ENCODE results near the gene CRHR2. TPM values are rescaled to one million over a fixed set of nuclear protein-coding genes. Genes with fewer than 3 reads are reported as not detected.

Gene CRHR2
- total and polyA plus RNA-seq, 2 experiments from 2014 or later: 0.14 to 1.4 TPM

DNA sequence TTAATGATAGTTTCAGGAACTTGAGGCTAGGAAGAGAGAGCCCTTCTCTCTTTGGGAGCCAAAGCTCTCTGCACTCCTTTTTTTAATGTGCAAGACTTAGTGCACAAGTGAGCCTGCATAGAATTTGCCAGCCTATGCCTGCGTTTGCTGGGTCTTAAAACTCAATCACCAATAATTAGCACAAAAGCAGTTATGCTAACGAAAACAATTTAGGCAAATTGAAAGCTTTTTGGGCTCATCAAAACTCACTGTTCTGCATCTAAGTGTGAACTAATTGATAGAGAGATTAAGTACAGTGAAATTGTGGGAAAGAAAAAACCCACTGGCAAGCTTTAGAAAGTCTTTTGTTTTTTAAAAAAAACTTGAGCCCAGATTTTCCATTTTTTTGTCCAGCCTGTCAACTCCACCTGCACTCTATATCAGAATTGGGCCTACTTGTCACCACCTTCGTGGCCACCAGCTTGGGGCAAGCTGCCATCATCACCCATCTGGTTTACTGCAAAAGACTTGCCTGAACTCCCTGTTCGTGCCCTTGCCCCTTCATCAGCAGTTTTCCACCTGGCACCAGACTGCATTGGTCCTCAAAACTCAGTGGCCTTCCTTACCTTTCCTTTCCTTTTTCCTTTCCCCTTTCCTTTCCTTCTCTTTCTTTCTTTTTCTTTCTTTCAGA lies 37.8 kb downstream of the CRHR2 start:
- ATAC-seq (no peak), DNase-seq (ENCODE audit: low spot score) (no peak)
- no peak for TF ChIP-seq JUNB (IDR thresholded peaks at IDR 0.05; ENCODE audit: unreplicated experiment)
- TF ChIP-seq POLR2AphosphoS5 (IDR thresholded peaks at IDR 0.05; ENCODE audit: low read depth): no peak
- TF ChIP-seq NANOG (IDR thresholded peaks at IDR 0.05; ENCODE audit: borderline replicate concordance): no peak
- no peak for TF ChIP-seq STAT1 (IDR thresholded peaks at IDR 0.05; ENCODE audit: unreplicated experiment)
- no peak for TF ChIP-seq CREB1 (CRISPR knock-in tag; IDR thresholded peaks at IDR 0.05; ENCODE audit: low read depth)
- TF ChIP-seq EZH2 (IDR thresholded peaks at IDR 0.05; ENCODE audit: low read depth, unreplicated experiment): no peak
- TF ChIP-seq, protein P1, sequence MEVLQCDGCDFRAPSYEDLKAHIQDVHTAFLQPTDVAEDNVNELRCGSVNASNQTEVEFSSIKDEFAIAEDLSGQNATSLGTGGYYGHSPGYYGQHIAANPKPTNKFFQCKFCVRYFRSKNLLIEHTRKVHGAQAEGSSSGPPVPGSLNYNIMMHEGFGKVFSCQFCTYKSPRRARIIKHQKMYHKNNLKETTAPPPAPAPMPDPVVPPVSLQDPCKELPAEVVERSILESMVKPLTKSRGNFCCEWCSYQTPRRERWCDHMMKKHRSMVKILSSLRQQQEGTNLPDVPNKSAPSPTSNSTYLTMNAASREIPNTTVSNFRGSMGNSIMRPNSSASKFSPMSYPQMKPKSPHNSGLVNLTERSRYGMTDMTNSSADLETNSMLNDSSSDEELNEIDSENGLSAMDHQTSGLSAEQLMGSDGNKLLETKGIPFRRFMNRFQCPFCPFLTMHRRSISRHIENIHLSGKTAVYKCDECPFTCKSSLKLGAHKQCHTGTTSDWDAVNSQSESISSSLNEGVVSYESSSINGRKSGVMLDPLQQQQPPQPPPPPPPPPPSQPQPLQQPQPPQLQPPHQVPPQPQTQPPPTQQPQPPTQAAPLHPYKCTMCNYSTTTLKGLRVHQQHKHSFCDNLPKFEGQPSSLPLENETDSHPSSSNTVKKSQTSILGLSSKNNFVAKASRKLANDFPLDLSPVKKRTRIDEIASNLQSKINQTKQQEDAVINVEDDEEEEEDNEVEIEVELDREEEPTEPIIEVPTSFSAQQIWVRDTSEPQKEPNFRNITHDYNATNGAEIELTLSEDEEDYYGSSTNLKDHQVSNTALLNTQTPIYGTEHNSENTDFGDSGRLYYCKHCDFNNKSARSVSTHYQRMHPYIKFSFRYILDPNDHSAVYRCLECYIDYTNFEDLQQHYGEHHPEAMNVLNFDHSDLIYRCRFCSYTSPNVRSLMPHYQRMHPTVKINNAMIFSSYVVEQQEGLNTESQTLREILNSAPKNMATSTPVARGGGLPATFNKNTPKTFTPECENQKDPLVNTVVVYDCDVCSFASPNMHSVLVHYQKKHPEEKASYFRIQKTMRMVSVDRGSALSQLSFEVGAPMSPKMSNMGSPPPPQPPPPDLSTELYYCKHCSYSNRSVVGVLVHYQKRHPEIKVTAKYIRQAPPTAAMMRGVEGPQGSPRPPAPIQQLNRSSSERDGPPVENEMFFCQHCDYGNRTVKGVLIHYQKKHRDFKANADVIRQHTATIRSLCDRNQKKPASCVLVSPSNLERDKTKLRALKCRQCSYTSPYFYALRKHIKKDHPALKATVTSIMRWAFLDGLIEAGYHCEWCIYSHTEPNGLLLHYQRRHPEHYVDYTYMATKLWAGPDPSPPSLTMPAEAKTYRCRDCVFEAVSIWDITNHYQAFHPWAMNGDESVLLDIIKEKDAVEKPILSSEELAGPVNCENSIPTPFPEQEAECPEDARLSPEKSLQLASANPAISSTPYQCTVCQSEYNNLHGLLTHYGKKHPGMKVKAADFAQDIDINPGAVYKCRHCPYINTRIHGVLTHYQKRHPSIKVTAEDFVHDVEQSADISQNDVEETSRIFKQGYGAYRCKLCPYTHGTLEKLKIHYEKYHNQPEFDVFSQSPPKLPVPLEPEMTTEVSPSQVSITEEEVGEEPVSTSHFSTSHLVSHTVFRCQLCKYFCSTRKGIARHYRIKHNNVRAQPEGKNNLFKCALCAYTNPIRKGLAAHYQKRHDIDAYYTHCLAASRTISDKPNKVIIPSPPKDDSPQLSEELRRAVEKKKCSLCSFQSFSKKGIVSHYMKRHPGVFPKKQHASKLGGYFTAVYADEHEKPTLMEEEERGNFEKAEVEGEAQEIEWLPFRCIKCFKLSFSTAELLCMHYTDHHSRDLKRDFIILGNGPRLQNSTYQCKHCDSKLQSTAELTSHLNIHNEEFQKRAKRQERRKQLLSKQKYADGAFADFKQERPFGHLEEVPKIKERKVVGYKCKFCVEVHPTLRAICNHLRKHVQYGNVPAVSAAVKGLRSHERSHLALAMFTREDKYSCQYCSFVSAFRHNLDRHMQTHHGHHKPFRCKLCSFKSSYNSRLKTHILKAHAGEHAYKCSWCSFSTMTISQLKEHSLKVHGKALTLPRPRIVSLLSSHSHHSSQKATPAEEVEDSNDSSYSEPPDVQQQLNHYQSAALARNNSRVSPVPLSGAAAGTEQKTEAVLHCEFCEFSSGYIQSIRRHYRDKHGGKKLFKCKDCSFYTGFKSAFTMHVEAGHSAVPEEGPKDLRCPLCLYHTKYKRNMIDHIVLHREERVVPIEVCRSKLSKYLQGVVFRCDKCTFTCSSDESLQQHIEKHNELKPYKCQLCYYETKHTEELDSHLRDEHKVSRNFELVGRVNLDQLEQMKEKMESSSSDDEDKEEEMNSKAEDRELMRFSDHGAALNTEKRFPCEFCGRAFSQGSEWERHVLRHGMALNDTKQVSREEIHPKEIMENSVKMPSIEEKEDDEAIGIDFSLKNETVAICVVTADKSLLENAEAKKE (CRISPR knock-in tag; IDR thresholded peaks at IDR 0.05): no peak
- TF ChIP-seq ZNF331 (CRISPR knock-in tag; IDR thresholded peaks at IDR 0.05; ENCODE audit: low read depth): no peak
- TF ChIP-seq, protein P2, sequence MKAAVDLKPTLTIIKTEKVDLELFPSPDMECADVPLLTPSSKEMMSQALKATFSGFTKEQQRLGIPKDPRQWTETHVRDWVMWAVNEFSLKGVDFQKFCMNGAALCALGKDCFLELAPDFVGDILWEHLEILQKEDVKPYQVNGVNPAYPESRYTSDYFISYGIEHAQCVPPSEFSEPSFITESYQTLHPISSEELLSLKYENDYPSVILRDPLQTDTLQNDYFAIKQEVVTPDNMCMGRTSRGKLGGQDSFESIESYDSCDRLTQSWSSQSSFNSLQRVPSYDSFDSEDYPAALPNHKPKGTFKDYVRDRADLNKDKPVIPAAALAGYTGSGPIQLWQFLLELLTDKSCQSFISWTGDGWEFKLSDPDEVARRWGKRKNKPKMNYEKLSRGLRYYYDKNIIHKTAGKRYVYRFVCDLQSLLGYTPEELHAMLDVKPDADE (IDR thresholded peaks at IDR 0.05): no peak
- TF ChIP-seq, protein P3, sequence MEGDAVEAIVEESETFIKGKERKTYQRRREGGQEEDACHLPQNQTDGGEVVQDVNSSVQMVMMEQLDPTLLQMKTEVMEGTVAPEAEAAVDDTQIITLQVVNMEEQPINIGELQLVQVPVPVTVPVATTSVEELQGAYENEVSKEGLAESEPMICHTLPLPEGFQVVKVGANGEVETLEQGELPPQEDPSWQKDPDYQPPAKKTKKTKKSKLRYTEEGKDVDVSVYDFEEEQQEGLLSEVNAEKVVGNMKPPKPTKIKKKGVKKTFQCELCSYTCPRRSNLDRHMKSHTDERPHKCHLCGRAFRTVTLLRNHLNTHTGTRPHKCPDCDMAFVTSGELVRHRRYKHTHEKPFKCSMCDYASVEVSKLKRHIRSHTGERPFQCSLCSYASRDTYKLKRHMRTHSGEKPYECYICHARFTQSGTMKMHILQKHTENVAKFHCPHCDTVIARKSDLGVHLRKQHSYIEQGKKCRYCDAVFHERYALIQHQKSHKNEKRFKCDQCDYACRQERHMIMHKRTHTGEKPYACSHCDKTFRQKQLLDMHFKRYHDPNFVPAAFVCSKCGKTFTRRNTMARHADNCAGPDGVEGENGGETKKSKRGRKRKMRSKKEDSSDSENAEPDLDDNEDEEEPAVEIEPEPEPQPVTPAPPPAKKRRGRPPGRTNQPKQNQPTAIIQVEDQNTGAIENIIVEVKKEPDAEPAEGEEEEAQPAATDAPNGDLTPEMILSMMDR (conservative IDR thresholded peaks at IDR 0.05; ENCODE audit: low read depth in 2 of 2): no peak
- TF ChIP-seq, protein P4, sequence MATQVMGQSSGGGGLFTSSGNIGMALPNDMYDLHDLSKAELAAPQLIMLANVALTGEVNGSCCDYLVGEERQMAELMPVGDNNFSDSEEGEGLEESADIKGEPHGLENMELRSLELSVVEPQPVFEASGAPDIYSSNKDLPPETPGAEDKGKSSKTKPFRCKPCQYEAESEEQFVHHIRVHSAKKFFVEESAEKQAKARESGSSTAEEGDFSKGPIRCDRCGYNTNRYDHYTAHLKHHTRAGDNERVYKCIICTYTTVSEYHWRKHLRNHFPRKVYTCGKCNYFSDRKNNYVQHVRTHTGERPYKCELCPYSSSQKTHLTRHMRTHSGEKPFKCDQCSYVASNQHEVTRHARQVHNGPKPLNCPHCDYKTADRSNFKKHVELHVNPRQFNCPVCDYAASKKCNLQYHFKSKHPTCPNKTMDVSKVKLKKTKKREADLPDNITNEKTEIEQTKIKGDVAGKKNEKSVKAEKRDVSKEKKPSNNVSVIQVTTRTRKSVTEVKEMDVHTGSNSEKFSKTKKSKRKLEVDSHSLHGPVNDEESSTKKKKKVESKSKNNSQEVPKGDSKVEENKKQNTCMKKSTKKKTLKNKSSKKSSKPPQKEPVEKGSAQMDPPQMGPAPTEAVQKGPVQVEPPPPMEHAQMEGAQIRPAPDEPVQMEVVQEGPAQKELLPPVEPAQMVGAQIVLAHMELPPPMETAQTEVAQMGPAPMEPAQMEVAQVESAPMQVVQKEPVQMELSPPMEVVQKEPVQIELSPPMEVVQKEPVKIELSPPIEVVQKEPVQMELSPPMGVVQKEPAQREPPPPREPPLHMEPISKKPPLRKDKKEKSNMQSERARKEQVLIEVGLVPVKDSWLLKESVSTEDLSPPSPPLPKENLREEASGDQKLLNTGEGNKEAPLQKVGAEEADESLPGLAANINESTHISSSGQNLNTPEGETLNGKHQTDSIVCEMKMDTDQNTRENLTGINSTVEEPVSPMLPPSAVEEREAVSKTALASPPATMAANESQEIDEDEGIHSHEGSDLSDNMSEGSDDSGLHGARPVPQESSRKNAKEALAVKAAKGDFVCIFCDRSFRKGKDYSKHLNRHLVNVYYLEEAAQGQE (IDR thresholded peaks at IDR 0.05; ENCODE audit: unreplicated experiment): no peak
- no peak for TF ChIP-seq ZNF114 (CRISPR knock-in tag; IDR thresholded peaks at IDR 0.05)
- no peak for TF ChIP-seq EZH2phosphoT487 (IDR thresholded peaks at IDR 0.05; ENCODE audit: unreplicated experiment)
- no peak overlapping the region for H3K27ac Mint-ChIP-seq
- H3K4me3 ChIP-seq: peak overlapping the region; percentile 56; the same call in 1 of the 2 replicates
- H3K36me3 Mint-ChIP-seq (ENCODE audit: low read depth): peaks cover 34% of the 10 kb centered on the region
- no peaks in the 10 kb centered on the region; the same call in 1 of the 2 replicates for H4K20me1 ChIP-seq (replicated peaks; ENCODE audit: insufficient read depth)
- no peaks in the 10 kb centered on the region; the same call in 1 of the 2 replicates for H3F3A ChIP-seq (replicated peaks; ENCODE audit: low read depth)
- no peaks in the 10 kb centered on the region for H3K27me3 ChIP-seq (ENCODE audit: insufficient read depth)
- H3K4me1 ChIP-seq (ENCODE audit: insufficient read depth): peaks cover 13% of the 10 kb centered on the region
- H3K27ac ChIP-seq (ENCODE audit: low read depth): 0 out of 2 replicates have a peak overlapping the region, but pooled peaks have one; percentile 32
- no peak overlapping the region for H2AFZ ChIP-seq
- H3K4me2 ChIP-seq: peak overlapping the region; percentile 84; the same call in 1 of the 2 replicates
- no peak overlapping the region for H3K4me3 Mint-ChIP-seq
- H3K9me2 ChIP-seq (ENCODE audit: insufficient read depth): 0 out of 2 replicates have a peak, but pooled peaks cover 6% of the 10 kb centered on the region
- H3K79me2 ChIP-seq (replicated peaks; ENCODE audit: insufficient read depth): peaks cover 6% of the 10 kb centered on the region; the same call in 1 of the 2 replicates
- peaks cover 8% of the 10 kb centered on the region for H3K27me3 Mint-ChIP-seq (ENCODE audit: insufficient read depth, low read depth, poor library complexity)
- no peaks in the 10 kb centered on the region for H3K9me3 Mint-ChIP-seq
- no peaks in the 10 kb centered on the region for H3K36me3 ChIP-seq (ENCODE audit: insufficient read depth)
- peaks cover 17% of the 10 kb centered on the region; the same call in 2 of the 3 replicates for H3K4me1 Mint-ChIP-seq

All from GM23338 (cell line).